ENCODE results near the gene ARL16. TPM values are rescaled to one million over a fixed set of nuclear protein-coding genes. Genes with fewer than 3 reads are reported as not detected.

The ARL16 gene
- total RNA-seq, 1 experiment from 2014 or later, result 38.6 TPM

GRCh38 chr17:81666092-81666341 is 17.6 kb downstream of the ARL16 start:
- ChIA-PET CTCF (no interaction called here), POLR2A (interaction anchor here (0.7 to 8.0 kb wide), 13 partner anchors 10 to 114 kb away, joined by 3 to 101 read pairs (median 6); partner anchors contain the start of genes ARL16, FAAP100, HGS and MRPL12)
- intact Hi-C loops (cut with micrococcal nuclease), result loop anchor here (2.0 kb wide), 3 partner anchors 15 to 29 kb away; partner anchors contain the start of genes ARL16, NPLOC4 and TSPAN10
- DNase-seq (ENCODE audit: unreplicated experiment), result no peak
- TF ChIP-seq, protein P1, sequence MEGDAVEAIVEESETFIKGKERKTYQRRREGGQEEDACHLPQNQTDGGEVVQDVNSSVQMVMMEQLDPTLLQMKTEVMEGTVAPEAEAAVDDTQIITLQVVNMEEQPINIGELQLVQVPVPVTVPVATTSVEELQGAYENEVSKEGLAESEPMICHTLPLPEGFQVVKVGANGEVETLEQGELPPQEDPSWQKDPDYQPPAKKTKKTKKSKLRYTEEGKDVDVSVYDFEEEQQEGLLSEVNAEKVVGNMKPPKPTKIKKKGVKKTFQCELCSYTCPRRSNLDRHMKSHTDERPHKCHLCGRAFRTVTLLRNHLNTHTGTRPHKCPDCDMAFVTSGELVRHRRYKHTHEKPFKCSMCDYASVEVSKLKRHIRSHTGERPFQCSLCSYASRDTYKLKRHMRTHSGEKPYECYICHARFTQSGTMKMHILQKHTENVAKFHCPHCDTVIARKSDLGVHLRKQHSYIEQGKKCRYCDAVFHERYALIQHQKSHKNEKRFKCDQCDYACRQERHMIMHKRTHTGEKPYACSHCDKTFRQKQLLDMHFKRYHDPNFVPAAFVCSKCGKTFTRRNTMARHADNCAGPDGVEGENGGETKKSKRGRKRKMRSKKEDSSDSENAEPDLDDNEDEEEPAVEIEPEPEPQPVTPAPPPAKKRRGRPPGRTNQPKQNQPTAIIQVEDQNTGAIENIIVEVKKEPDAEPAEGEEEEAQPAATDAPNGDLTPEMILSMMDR (IDR thresholded peaks at IDR 0.05; ENCODE audit: unreplicated experiment), result no peak
- Mint-ChIP-seq H3K27ac (ENCODE audit: low read depth, unreplicated experiment) (peak overlapping the region; percentile 79), H3K4me3 (ENCODE audit: unreplicated experiment) (peak overlapping the region; percentile 85), H3K4me1 (ENCODE audit: insufficient read depth, unreplicated experiment) (peaks cover 15% of the 10 kb centered on the region), H3K27me3 (ENCODE audit: insufficient read depth, unreplicated experiment) (no peaks in the 10 kb centered on the region), H3K9me3 (ENCODE audit: unreplicated experiment) (no peaks in the 10 kb centered on the region), H3K36me3 (ENCODE audit: insufficient read depth, unreplicated experiment) (peaks cover 41% of the 10 kb centered on the region)
- TSS peak; percentile 65 for BruUV-seq (replicated peaks)

GRCh38 chr17:81665205-81666091 is 18.1 kb downstream of the ARL16 start:
- H3K4me1 Mint-ChIP-seq (ENCODE audit: insufficient read depth, unreplicated experiment), result peaks cover 15% of the 10 kb centered on the region
- ChIA-PET CTCF (interaction anchor here (0.9 kb wide), 1 partner anchor 9 kb away, joined by 3 read pairs; the partner anchor contains the start of gene PDE6G), POLR2A (interaction anchor here (0.6 to 8.0 kb wide), 16 partner anchors 10 to 427 kb away, joined by 3 to 101 read pairs (median 4); partner anchors contain the start of genes ARL16, FAAP100, HGS and MRPL12)
- H3K27ac Mint-ChIP-seq (ENCODE audit: low read depth, unreplicated experiment), result peak overlapping the region; percentile 79
- DNase-seq (ENCODE audit: unreplicated experiment), result peak; percentile 22
- no peaks in the 10 kb centered on the region for H3K27me3 Mint-ChIP-seq (ENCODE audit: insufficient read depth, unreplicated experiment)
- TF ChIP-seq, protein P1 (IDR thresholded peaks at IDR 0.05; ENCODE audit: unreplicated experiment), result no peak
- intact Hi-C loops (cut with micrococcal nuclease), result loop anchor here (2.0 kb wide), 3 partner anchors 15 to 29 kb away; partner anchors contain the start of genes ARL16, NPLOC4 and TSPAN10
- peak overlapping the region; percentile 85 for H3K4me3 Mint-ChIP-seq (ENCODE audit: unreplicated experiment)
- H3K9me3 Mint-ChIP-seq (ENCODE audit: unreplicated experiment), result no peaks in the 10 kb centered on the region
- no TSS peak for BruUV-seq (replicated peaks)
- H3K36me3 Mint-ChIP-seq (ENCODE audit: insufficient read depth, unreplicated experiment), result peaks cover 36% of the 10 kb centered on the region

- POLR2A ChIA-PET, result interaction anchor here (0.6 to 8.0 kb wide), 6 partner anchors 9 to 39 kb away, joined by 3 to 101 read pairs (median 12); partner anchors contain the start of genes ARL16, HGS, MRPL12 and NPLOC4
- TF ChIP-seq, protein P1 (IDR thresholded peaks at IDR 0.05; ENCODE audit: unreplicated experiment), result no peak
- Mint-ChIP-seq H3K9me3 (ENCODE audit: unreplicated experiment) (no peaks in the 10 kb centered on the region), H3K27ac (ENCODE audit: low read depth, unreplicated experiment) (no peak overlapping the region), H3K4me1 (ENCODE audit: insufficient read depth, unreplicated experiment) (peaks cover 15% of the 10 kb centered on the region), H3K36me3 (ENCODE audit: insufficient read depth, unreplicated experiment) (peaks cover 26% of the 10 kb centered on the region), H3K27me3 (ENCODE audit: insufficient read depth, unreplicated experiment) (no peaks in the 10 kb centered on the region), H3K4me3 (ENCODE audit: unreplicated experiment) (no peak overlapping the region)
- intact Hi-C loops (cut with micrococcal nuclease), result no loop called here
- CTCF ChIA-PET, result no interaction called here
- no TSS peak for BruUV-seq (replicated peaks)
- no peak for DNase-seq (ENCODE audit: unreplicated experiment)
These were observed 19.5 kb downstream of the ARL16 start for GRCh38 chr17:81664051-81664470.

GRCh38 chr17:81662002-81662401 is 21.6 kb downstream of the ARL16 start:
- intact Hi-C loops (cut with micrococcal nuclease), result no loop called here
- no peak overlapping the region for H3K4me3 Mint-ChIP-seq (ENCODE audit: unreplicated experiment)
- H3K36me3 Mint-ChIP-seq (ENCODE audit: insufficient read depth, unreplicated experiment), result peaks cover 19% of the 10 kb centered on the region
- TF ChIP-seq, protein P1 (IDR thresholded peaks at IDR 0.05; ENCODE audit: unreplicated experiment), result no peak
- POLR2A ChIA-PET, result interaction anchor here (8.0 kb wide), 1 partner anchor 21 kb away, joined by 101 read pairs; the partner anchor contains the start of genes ARL16 and HGS
- no peaks in the 10 kb centered on the region for H3K9me3 Mint-ChIP-seq (ENCODE audit: unreplicated experiment)
- no peak overlapping the region for H3K27ac Mint-ChIP-seq (ENCODE audit: low read depth, unreplicated experiment)
- DNase-seq (ENCODE audit: unreplicated experiment), result no peak
- CTCF ChIA-PET, result no interaction called here
- BruUV-seq (replicated peaks), result no TSS peak
- peaks cover 6% of the 10 kb centered on the region for H3K4me1 Mint-ChIP-seq (ENCODE audit: insufficient read depth, unreplicated experiment)
- no peaks in the 10 kb centered on the region for H3K27me3 Mint-ChIP-seq (ENCODE audit: insufficient read depth, unreplicated experiment)

Measured in MCF 10A (cell line).